ENCODE measurements around the gene TBCD. TPM values are rescaled to one million over a fixed set of nuclear protein-coding genes. Genes with fewer than 3 reads are reported as not detected.
"Not testable (repeated sequence)": the region's sequence is repeated elsewhere in the genome, so short reads cannot be mapped to it uniquely, and the experiment has no call there.

TBCD gene
- total RNA-seq, 2 donors from 2014 or later, result 72.5 to 80.5 TPM

GRCh38 chr17:82948081-82948511, 196.2 kb downstream of the TBCD start:
- intact Hi-C loops (cut with DNase I), result no loop called here
- DNase-seq (ENCODE audit: low spot score), result peak; percentile 73

GRCh38 chr17:82948957-82949356, 197.1 kb downstream of the TBCD start:
- DNase-seq (ENCODE audit: low spot score), result peak; percentile 14
- intact Hi-C loops (cut with DNase I), result no loop called here

- intact Hi-C loops (cut with DNase I), result no loop called here
- peak; percentile 48 for DNase-seq (ENCODE audit: low spot score)
Observed at GRCh38 chr17:82949361-82949760, 197.5 kb downstream of the TBCD start.

GRCh38 chr17:82949984-82950383, 198.1 kb downstream of the TBCD start:
- DNase-seq (ENCODE audit: low spot score), result peak; percentile 32
- intact Hi-C loops (cut with DNase I), result no loop called here

- intact Hi-C loops (cut with DNase I), result no loop called here
- peak; percentile 22 for DNase-seq (ENCODE audit: low spot score)
Observed at GRCh38 chr17:82950525-82951102, 198.7 kb downstream of the TBCD start.

- intact Hi-C loops (cut with DNase I), result no loop called here
- peak; percentile 76 for DNase-seq (ENCODE audit: low spot score)
Observed at GRCh38 chr17:82952019-82952418, 200.2 kb downstream of the TBCD start.

GRCh38 chr17:82955106-82955505, 203.2 kb downstream of the TBCD start:
- intact Hi-C loops (cut with DNase I); DNase-seq (ENCODE audit: low spot score): not testable (repeated sequence)

GRCh38 chr17:82955627-82956026, 203.8 kb downstream of the TBCD start:
- intact Hi-C loops (cut with DNase I); DNase-seq (ENCODE audit: low spot score): not testable (repeated sequence)

GRCh38 chr17:82956146-82956725, 204.4 kb downstream of the TBCD start:
- intact Hi-C loops (cut with DNase I), result no loop called here
- no peak for DNase-seq (ENCODE audit: low spot score)

- DNase-seq (ENCODE audit: low spot score), result no peak
- intact Hi-C loops (cut with DNase I), result no loop called here
Observed at GRCh38 chr17:82956726-82957468, 205.0 kb downstream of the TBCD start.

- intact Hi-C loops (cut with DNase I), result no loop called here
- peak; percentile 56 for DNase-seq (ENCODE audit: low spot score)
Observed at GRCh38 chr17:82957469-82957795, 205.6 kb downstream of the TBCD start.

- intact Hi-C loops (cut with DNase I), result no loop called here
- DNase-seq (ENCODE audit: low spot score), result no peak
Observed at GRCh38 chr17:82957961-82958561, 206.2 kb downstream of the TBCD start.

GRCh38 chr17:82959242-82959930, 207.5 kb downstream of the TBCD start:
- peak; percentile 71 for DNase-seq (ENCODE audit: low spot score)
- intact Hi-C loops (cut with DNase I), result no loop called here

GRCh38 chr17:82959990-82960418, 208.1 kb downstream of the TBCD start:
- intact Hi-C loops (cut with DNase I), result no loop called here
- peak; percentile 75 for DNase-seq (ENCODE audit: low spot score)

GRCh38 chr17:82960419-82961271, 208.8 kb downstream of the TBCD start:
- intact Hi-C loops (cut with DNase I), result no loop called here
- peak; percentile 78 for DNase-seq (ENCODE audit: low spot score)

GRCh38 chr17:82961366-82962162, 209.7 kb downstream of the TBCD start:
- intact Hi-C loops (cut with DNase I), result no loop called here
- peak; percentile 73 for DNase-seq (ENCODE audit: low spot score)

GRCh38 chr17:82962163-82962720, 210.4 kb downstream of the TBCD start:
- DNase-seq (ENCODE audit: low spot score), result peak; percentile 75
- intact Hi-C loops (cut with DNase I), result no loop called here

Measured in posterior vena cava (tissue), 2 donors.